GM23338 (cell line): ENCODE results near the gene TBCEL. TPM values are rescaled to one million over a fixed set of nuclear protein-coding genes. Genes with fewer than 3 reads are reported as not detected.

Experiments
- ATAC-seq: fragments of 200-7000 bp; cut with Tn5 transposase; 3 replicates; pipeline ENCODE4 v1.9.1; 2020
- DNase-seq: peaks from one replicate; pipeline ENCODE4 v3.0.0-alpha.2; 2015; ENCODE audit warnings: low spot score
- H2AFZ ChIP-seq: fragments of 200-600 bp; sonication (generic); 2 replicates; pipeline ENCODE4 v1.8.0; 2016; ENCODE audit warnings: antibody characterized with exemption, mild to moderate bottlenecking, moderate library complexity
- H3F3A ChIP-seq: fragments of 200-600 bp; sonication (generic); replicated peaks from 2 replicates; pipeline ENCODE4 v1.8.0; 2017; ENCODE audit warnings: antibody characterized with exemption, mixed run types, low read depth
- H3K27ac ChIP-seq: fragments of 200-600 bp; sonication (generic); 2 replicates; pipeline ENCODE4 v1.6.1; 2016; ENCODE audit warnings: low read depth
- H3K27me3 ChIP-seq: fragments of 200-600 bp; sonication (generic); 2 replicates; pipeline ENCODE4 v1.8.0; 2016; ENCODE audit warnings: mild to moderate bottlenecking, mixed run types, moderate library complexity; ENCODE audit not compliant: insufficient read depth
- H3K36me3 ChIP-seq: fragments of 200-600 bp; sonication (generic); 2 replicates; pipeline ENCODE4 v1.8.0; 2016; ENCODE audit warnings: mild to moderate bottlenecking; ENCODE audit not compliant: insufficient read depth
- H3K4me1 ChIP-seq: fragments of 200-600 bp; sonication (generic); 2 replicates; pipeline ENCODE4 v1.8.0; 2016; ENCODE audit warnings: mild to moderate bottlenecking, moderate library complexity; ENCODE audit not compliant: insufficient read depth
- H3K4me2 ChIP-seq: fragments of 200-600 bp; sonication (generic); 2 replicates; pipeline ENCODE4 v1.7.1; 2017; ENCODE audit warnings: mixed run types
- H3K4me3 ChIP-seq: fragments of 200-600 bp; sonication (generic); 2 replicates; pipeline ENCODE4 v1.6.1; 2016; ENCODE audit warnings: mixed run types
- H3K79me2 ChIP-seq: fragments of 200-600 bp; sonication (generic); replicated peaks from 2 replicates; pipeline ENCODE4 v1.8.0; 2017; ENCODE audit warnings: mild to moderate bottlenecking; ENCODE audit not compliant: insufficient read depth
- H3K9me2 ChIP-seq: fragments of 200-600 bp; sonication (generic); 2 replicates; pipeline ENCODE4 v1.8.0; 2017; ENCODE audit not compliant: insufficient read depth
- H4K20me1 ChIP-seq: fragments of 200-600 bp; sonication (generic); replicated peaks from 2 replicates; pipeline ENCODE4 v1.8.0; 2017; ENCODE audit warnings: mild to moderate bottlenecking; ENCODE audit not compliant: insufficient read depth
- H3K27ac Mint-ChIP-seq: 2 replicates; pipeline ENCODE4 v1.8.0; 2020; ENCODE audit warnings: inconsistent platforms, mild to moderate bottlenecking, moderate library complexity, mixed read lengths
- H3K27me3 Mint-ChIP-seq: 3 replicates; pipeline ENCODE4 v1.8.0; 2022; ENCODE audit warnings: low read depth, mild to moderate bottlenecking, moderate library complexity, mixed read lengths, inconsistent platforms; ENCODE audit not compliant: insufficient read depth, poor library complexity
- H3K36me3 Mint-ChIP-seq: 3 replicates; pipeline ENCODE4 v1.8.0; 2021; ENCODE audit warnings: low read depth, mild to moderate bottlenecking, inconsistent platforms, moderate library complexity, mixed read lengths
- H3K4me1 Mint-ChIP-seq: 3 replicates; pipeline ENCODE4 v1.8.0; 2020; ENCODE audit warnings: mild to moderate bottlenecking, inconsistent platforms, mixed read lengths
- H3K4me3 Mint-ChIP-seq: 3 replicates; pipeline ENCODE4 v1.8.0; 2021; ENCODE audit warnings: moderate library complexity, mild to moderate bottlenecking, inconsistent platforms, mixed read lengths
- H3K9me3 Mint-ChIP-seq: 3 replicates; pipeline ENCODE4 v1.8.0; 2020; ENCODE audit warnings: moderate library complexity, mild to moderate bottlenecking, inconsistent platforms, mixed read lengths
- CREB1 ChIP-seq: fragments of 250-450 bp; sonication (Bioruptor Pico); IDR thresholded peaks from 2 replicates; pipeline ENCODE4 v1.5.0; 2020; ENCODE audit warnings: low read depth, mild to moderate bottlenecking, moderate library complexity
- EZH2 ChIP-seq: fragments of 200-600 bp; sonication (generic); IDR thresholded peaks from one replicate; pipeline ENCODE4 v1.8.0; 2017; ENCODE audit warnings: antibody characterized with exemption, mild to moderate bottlenecking, low read depth; ENCODE audit not compliant: unreplicated experiment
- EZH2phosphoT487 ChIP-seq: fragments of 200-600 bp; sonication (generic); IDR thresholded peaks from one replicate; pipeline ENCODE4 v1.8.1; 2018; ENCODE audit warnings: antibody characterized with exemption; ENCODE audit not compliant: unreplicated experiment
- JUNB ChIP-seq: IDR thresholded peaks from one replicate; pipeline ENCODE4 v1.6.1; 2016; ENCODE audit warnings: antibody characterized with exemption; ENCODE audit not compliant: unreplicated experiment
- NANOG ChIP-seq: IDR thresholded peaks from 2 replicates; pipeline ENCODE4 v1.6.1; 2016; ENCODE audit warnings: antibody characterized with exemption, borderline replicate concordance
- POLR2AphosphoS5 ChIP-seq: IDR thresholded peaks from 2 replicates; pipeline ENCODE4 v1.6.1; 2016; ENCODE audit warnings: antibody characterized with exemption, low read depth
- STAT1 ChIP-seq: IDR thresholded peaks from one replicate; pipeline ENCODE4 v1.6.1; 2016; ENCODE audit warnings: antibody characterized with exemption; ENCODE audit not compliant: unreplicated experiment
- ZNF331 ChIP-seq: fragments of 250-450 bp; sonication (Bioruptor Pico); IDR thresholded peaks from 2 replicates; pipeline ENCODE4 v1.5.0; 2020; ENCODE audit warnings: low read depth, mild to moderate bottlenecking, moderate library complexity
- polyA plus RNA-seq: library from polyadenylated mRNA; unstranded; fragments of >200 nt; fragmentation: Nextera tagmentation; extraction: Ambion mirVana; gene quantifications from 2 replicates; pipeline ENCODE4 v1.2.1, GENCODE V29; 2016
- total RNA-seq: library from RNA; depleted of rRNA; stranded (reverse); fragments of >200 nt; shearing (Covaris generic); gene quantifications from 2 replicates; pipeline ENCODE4 v1.2.3, GENCODE V29; 2014
- TF ChIP-seq, protein P1 (sequence below), 2 experiments: fragments of 200-600 bp in 1 of 2; sonication (generic) in 1 of 2; conservative IDR thresholded peaks; 2 replicates each; pipeline versions ENCODE4 v1.5.1 to v1.6.1; 2016 to 2017; ENCODE audit warnings: antibody characterized with exemption in 2 of 2, low read depth in 2 of 2, mild to moderate bottlenecking in 2 of 2, moderate library complexity in 1 of 2
- TF ChIP-seq, protein P2 (sequence below): fragments of 250-450 bp; sonication (Bioruptor Pico); IDR thresholded peaks from 2 replicates; pipeline ENCODE4 v1.5.0; 2020; ENCODE audit warnings: mild to moderate bottlenecking, moderate library complexity
- TF ChIP-seq, protein P3 (sequence below): IDR thresholded peaks from 2 replicates; pipeline ENCODE4 v1.6.1; 2016; ENCODE audit warnings: antibody characterized with exemption

The TBCEL gene
- total and polyA plus RNA-seq, 2 experiments from 2014 or later: 5.4 to 16.2 TPM

- H2AFZ ChIP-seq: no peak overlapping the region
- no peaks in the 10 kb centered on the region for H4K20me1 ChIP-seq
- no peaks in the 10 kb centered on the region for H3K27me3 ChIP-seq
- TF ChIP-seq EZH2phosphoT487: no peak
- peaks cover 41% of the 10 kb centered on the region for H3K36me3 Mint-ChIP-seq
- no peak overlapping the region for H3K4me3 ChIP-seq
- no peak overlapping the region for H3K27ac ChIP-seq
- peaks cover 4% of the 10 kb centered on the region; the same call in 1 of the 3 replicates for H3K9me3 Mint-ChIP-seq
- peaks cover 5% of the 10 kb centered on the region; the same call in 2 of the 3 replicates for H3K4me1 Mint-ChIP-seq
- H3K4me3 Mint-ChIP-seq: no peak overlapping the region
- no peaks in the 10 kb centered on the region for H3F3A ChIP-seq
- H3K4me2 ChIP-seq: no peak overlapping the region
- H3K79me2 ChIP-seq: no peaks in the 10 kb centered on the region
- H3K36me3 ChIP-seq: peaks cover 3% of the 10 kb centered on the region; the same call in 1 of the 2 replicates
- H3K27ac Mint-ChIP-seq: no peak overlapping the region
- no peak for DNase-seq
- no peak for ATAC-seq
- no peaks in the 10 kb centered on the region for H3K9me2 ChIP-seq
- no peaks in the 10 kb centered on the region for H3K27me3 Mint-ChIP-seq
- H3K4me1 ChIP-seq: peaks cover 11% of the 10 kb centered on the region
These were observed 42.7 kb downstream of the TBCEL start for GRCh38 chr11:121066623-121067022.

GRCh38 chr11:121067026-121067425 is 43.1 kb downstream of the TBCEL start:
- no peaks in the 10 kb centered on the region for H3K27me3 Mint-ChIP-seq
- H3K9me3 Mint-ChIP-seq: peaks cover 4% of the 10 kb centered on the region; the same call in 1 of the 3 replicates
- no peak for DNase-seq
- no peak for TF ChIP-seq EZH2phosphoT487
- no peak for TF ChIP-seq ZNF331 (CRISPR knock-in tag)
- no peak for TF ChIP-seq CREB1 (CRISPR knock-in tag)
- TF ChIP-seq, protein P1, sequence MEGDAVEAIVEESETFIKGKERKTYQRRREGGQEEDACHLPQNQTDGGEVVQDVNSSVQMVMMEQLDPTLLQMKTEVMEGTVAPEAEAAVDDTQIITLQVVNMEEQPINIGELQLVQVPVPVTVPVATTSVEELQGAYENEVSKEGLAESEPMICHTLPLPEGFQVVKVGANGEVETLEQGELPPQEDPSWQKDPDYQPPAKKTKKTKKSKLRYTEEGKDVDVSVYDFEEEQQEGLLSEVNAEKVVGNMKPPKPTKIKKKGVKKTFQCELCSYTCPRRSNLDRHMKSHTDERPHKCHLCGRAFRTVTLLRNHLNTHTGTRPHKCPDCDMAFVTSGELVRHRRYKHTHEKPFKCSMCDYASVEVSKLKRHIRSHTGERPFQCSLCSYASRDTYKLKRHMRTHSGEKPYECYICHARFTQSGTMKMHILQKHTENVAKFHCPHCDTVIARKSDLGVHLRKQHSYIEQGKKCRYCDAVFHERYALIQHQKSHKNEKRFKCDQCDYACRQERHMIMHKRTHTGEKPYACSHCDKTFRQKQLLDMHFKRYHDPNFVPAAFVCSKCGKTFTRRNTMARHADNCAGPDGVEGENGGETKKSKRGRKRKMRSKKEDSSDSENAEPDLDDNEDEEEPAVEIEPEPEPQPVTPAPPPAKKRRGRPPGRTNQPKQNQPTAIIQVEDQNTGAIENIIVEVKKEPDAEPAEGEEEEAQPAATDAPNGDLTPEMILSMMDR (conservative IDR thresholded peaks at IDR 0.05; ENCODE audit: low read depth in 2 of 2): no peak
- TF ChIP-seq STAT1: no peak
- TF ChIP-seq, protein P2, sequence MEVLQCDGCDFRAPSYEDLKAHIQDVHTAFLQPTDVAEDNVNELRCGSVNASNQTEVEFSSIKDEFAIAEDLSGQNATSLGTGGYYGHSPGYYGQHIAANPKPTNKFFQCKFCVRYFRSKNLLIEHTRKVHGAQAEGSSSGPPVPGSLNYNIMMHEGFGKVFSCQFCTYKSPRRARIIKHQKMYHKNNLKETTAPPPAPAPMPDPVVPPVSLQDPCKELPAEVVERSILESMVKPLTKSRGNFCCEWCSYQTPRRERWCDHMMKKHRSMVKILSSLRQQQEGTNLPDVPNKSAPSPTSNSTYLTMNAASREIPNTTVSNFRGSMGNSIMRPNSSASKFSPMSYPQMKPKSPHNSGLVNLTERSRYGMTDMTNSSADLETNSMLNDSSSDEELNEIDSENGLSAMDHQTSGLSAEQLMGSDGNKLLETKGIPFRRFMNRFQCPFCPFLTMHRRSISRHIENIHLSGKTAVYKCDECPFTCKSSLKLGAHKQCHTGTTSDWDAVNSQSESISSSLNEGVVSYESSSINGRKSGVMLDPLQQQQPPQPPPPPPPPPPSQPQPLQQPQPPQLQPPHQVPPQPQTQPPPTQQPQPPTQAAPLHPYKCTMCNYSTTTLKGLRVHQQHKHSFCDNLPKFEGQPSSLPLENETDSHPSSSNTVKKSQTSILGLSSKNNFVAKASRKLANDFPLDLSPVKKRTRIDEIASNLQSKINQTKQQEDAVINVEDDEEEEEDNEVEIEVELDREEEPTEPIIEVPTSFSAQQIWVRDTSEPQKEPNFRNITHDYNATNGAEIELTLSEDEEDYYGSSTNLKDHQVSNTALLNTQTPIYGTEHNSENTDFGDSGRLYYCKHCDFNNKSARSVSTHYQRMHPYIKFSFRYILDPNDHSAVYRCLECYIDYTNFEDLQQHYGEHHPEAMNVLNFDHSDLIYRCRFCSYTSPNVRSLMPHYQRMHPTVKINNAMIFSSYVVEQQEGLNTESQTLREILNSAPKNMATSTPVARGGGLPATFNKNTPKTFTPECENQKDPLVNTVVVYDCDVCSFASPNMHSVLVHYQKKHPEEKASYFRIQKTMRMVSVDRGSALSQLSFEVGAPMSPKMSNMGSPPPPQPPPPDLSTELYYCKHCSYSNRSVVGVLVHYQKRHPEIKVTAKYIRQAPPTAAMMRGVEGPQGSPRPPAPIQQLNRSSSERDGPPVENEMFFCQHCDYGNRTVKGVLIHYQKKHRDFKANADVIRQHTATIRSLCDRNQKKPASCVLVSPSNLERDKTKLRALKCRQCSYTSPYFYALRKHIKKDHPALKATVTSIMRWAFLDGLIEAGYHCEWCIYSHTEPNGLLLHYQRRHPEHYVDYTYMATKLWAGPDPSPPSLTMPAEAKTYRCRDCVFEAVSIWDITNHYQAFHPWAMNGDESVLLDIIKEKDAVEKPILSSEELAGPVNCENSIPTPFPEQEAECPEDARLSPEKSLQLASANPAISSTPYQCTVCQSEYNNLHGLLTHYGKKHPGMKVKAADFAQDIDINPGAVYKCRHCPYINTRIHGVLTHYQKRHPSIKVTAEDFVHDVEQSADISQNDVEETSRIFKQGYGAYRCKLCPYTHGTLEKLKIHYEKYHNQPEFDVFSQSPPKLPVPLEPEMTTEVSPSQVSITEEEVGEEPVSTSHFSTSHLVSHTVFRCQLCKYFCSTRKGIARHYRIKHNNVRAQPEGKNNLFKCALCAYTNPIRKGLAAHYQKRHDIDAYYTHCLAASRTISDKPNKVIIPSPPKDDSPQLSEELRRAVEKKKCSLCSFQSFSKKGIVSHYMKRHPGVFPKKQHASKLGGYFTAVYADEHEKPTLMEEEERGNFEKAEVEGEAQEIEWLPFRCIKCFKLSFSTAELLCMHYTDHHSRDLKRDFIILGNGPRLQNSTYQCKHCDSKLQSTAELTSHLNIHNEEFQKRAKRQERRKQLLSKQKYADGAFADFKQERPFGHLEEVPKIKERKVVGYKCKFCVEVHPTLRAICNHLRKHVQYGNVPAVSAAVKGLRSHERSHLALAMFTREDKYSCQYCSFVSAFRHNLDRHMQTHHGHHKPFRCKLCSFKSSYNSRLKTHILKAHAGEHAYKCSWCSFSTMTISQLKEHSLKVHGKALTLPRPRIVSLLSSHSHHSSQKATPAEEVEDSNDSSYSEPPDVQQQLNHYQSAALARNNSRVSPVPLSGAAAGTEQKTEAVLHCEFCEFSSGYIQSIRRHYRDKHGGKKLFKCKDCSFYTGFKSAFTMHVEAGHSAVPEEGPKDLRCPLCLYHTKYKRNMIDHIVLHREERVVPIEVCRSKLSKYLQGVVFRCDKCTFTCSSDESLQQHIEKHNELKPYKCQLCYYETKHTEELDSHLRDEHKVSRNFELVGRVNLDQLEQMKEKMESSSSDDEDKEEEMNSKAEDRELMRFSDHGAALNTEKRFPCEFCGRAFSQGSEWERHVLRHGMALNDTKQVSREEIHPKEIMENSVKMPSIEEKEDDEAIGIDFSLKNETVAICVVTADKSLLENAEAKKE (CRISPR knock-in tag): no peak
- no peak for TF ChIP-seq EZH2
- TF ChIP-seq JUNB: no peak
- TF ChIP-seq, protein P3, sequence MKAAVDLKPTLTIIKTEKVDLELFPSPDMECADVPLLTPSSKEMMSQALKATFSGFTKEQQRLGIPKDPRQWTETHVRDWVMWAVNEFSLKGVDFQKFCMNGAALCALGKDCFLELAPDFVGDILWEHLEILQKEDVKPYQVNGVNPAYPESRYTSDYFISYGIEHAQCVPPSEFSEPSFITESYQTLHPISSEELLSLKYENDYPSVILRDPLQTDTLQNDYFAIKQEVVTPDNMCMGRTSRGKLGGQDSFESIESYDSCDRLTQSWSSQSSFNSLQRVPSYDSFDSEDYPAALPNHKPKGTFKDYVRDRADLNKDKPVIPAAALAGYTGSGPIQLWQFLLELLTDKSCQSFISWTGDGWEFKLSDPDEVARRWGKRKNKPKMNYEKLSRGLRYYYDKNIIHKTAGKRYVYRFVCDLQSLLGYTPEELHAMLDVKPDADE: no peak
- TF ChIP-seq NANOG: no peak
- no peak for TF ChIP-seq POLR2AphosphoS5
- H3K36me3 Mint-ChIP-seq: peaks cover 41% of the 10 kb centered on the region
- no peak overlapping the region for H3K4me3 Mint-ChIP-seq
- Histone ChIP-seq H3K36me3 (peaks cover 3% of the 10 kb centered on the region; the same call in 1 of the 2 replicates), H3K27me3 (no peaks in the 10 kb centered on the region), H3K27ac (no peak overlapping the region), H3K4me2 (no peak overlapping the region), H3K4me3 (no peak overlapping the region), H3K4me1 (peaks cover 12% of the 10 kb centered on the region), H3F3A (no peaks in the 10 kb centered on the region), H3K79me2 (no peaks in the 10 kb centered on the region), H4K20me1 (no peaks in the 10 kb centered on the region), H3K9me2 (no peaks in the 10 kb centered on the region), H2AFZ (no peak overlapping the region)
- no peak overlapping the region for H3K27ac Mint-ChIP-seq
- ATAC-seq: no peak
- H3K4me1 Mint-ChIP-seq: peaks cover 9% of the 10 kb centered on the region
